Epithelial cell of esophagus (primary cell): Measurements from ENCODE around the gene CEP44.
"Not testable (repeated sequence)": the region's sequence is repeated elsewhere in the genome, so short reads cannot be mapped to it uniquely, and the experiment has no call there.

ENCODE experiments used
- DNase-seq: peaks from one replicate; pipeline ENCODE4 v3.0.0; 2010; ENCODE audit warnings: low read depth
- H3K4me3 ChIP-seq: 2 replicates; pipeline ENCODE4 v1.5.1; 2011; ENCODE audit warnings: mild to moderate bottlenecking, low read length, control low read depth
- TF ChIP-seq, protein P1 (sequence below): IDR thresholded peaks from 2 replicates; pipeline ENCODE4 v1.5.1; 2011; ENCODE audit warnings: low read depth, mild to moderate bottlenecking, low read length, control low read depth, inconsistent platforms; ENCODE audit not compliant: insufficient read depth; ENCODE audit errors: missing control alignments

The CEP44 gene

DNA sequence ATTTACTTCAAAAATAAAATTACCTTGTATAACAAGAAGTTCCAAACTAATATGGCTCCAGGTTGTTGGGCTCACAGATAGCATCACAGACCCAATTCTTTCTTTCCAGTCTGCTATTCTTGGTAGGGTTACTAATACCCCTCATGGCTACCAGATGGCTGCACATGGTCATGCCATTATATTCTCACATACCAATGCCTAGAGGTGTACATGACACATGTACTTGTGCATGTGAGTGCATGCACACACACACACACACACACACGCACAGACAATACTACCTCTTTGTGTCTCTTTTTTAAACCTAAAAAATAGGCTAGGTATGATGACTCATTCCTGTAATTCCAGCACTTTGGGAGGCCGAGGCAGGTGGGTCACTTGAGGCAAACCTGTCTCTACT lies 31.3 kb upstream of the CEP44 start:
- TF ChIP-seq, protein P1, sequence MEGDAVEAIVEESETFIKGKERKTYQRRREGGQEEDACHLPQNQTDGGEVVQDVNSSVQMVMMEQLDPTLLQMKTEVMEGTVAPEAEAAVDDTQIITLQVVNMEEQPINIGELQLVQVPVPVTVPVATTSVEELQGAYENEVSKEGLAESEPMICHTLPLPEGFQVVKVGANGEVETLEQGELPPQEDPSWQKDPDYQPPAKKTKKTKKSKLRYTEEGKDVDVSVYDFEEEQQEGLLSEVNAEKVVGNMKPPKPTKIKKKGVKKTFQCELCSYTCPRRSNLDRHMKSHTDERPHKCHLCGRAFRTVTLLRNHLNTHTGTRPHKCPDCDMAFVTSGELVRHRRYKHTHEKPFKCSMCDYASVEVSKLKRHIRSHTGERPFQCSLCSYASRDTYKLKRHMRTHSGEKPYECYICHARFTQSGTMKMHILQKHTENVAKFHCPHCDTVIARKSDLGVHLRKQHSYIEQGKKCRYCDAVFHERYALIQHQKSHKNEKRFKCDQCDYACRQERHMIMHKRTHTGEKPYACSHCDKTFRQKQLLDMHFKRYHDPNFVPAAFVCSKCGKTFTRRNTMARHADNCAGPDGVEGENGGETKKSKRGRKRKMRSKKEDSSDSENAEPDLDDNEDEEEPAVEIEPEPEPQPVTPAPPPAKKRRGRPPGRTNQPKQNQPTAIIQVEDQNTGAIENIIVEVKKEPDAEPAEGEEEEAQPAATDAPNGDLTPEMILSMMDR = no peak
- DNase-seq = peak; percentile 21
- no peak overlapping the region for H3K4me3 ChIP-seq

DNA sequence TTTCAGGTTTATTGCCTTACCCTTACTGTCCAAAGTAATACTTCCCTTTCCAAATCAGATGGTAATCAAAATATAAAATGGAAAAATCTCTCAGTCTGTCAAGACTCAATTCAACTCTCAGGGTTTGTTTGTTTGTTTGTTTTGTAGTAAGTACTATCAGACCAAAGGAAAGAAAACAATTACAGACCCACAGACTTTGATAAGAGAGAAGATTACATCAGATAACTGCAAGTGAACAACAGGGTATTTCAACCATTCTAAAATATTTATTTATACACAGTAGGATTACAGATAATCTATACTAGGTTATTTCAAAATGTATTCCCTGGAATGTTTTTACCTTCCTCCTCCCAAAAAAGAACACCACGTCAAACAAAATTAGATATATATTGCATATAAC lies 29.1 kb upstream of the CEP44 start:
- TF ChIP-seq, protein P1 = no peak
- no peak for DNase-seq
- no peak overlapping the region for H3K4me3 ChIP-seq

DNA sequence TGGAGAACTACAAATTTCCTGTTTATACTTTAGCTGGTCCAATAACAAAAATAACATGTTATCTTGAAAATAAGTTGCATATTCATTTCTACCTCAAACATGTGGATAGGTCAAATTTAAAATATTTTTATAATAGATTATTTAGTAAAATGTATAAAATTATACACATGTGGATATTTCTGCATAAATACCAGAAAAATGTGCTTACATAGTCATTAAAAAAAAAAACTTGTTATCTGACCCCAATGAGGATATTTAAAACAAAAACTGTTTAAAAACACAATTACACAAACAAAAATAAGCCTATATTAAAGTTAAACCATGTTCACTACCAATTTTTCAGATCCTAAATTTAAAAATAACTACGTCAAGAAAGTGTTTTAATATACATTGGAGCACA lies 28.3 kb upstream of the CEP44 start:
- no peak for DNase-seq
- H3K4me3 ChIP-seq = no peak overlapping the region

DNA sequence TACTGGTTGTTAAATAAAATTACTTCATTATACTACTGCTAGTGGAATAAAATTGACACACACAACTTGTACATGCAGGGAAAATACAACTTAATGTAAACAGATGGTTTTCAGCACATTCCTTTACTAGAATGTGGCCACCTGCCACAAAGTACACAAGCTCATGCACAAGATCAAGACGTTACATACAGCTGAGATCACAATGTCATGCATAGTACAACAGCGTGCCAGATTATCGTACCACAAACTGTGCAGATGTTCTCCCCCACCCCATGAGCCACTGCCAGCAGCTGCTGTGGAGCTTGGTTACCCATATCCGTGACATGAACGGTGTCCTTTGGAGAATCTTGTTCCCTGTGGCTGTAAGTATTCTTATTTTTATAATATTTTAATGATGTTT lies 27.9 kb upstream of the CEP44 start:
- no peak for DNase-seq
- TF ChIP-seq, protein P1 = no peak
- H3K4me3 ChIP-seq = no peak overlapping the region

More for the DNA sequence above, 28.3 kb upstream of the CEP44 start:
- TF ChIP-seq, protein P1 = no peak

DNA sequence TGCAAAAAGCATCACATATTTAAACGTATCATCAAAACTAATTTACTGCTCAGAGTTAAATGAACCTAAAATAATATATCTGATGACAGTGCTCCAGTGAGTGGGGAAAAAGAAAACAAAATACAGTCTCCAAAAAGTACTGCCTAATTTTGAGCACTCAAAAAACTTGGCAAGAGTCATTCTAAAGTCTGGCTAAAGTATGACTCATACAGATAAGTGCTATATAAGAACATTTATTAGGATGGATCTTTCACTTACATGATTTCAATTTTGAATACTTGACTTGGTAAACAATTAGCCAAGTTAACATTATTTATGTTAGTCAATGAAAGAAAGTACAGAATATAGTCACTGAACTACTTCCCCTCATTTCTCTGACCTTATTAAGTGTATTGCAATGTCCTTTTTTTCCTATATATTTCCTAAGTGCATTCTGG lies 27.4 kb upstream of the CEP44 start:
- TF ChIP-seq, protein P1 = no peak
- peak; percentile 7 for DNase-seq
- no peak overlapping the region for H3K4me3 ChIP-seq

DNA sequence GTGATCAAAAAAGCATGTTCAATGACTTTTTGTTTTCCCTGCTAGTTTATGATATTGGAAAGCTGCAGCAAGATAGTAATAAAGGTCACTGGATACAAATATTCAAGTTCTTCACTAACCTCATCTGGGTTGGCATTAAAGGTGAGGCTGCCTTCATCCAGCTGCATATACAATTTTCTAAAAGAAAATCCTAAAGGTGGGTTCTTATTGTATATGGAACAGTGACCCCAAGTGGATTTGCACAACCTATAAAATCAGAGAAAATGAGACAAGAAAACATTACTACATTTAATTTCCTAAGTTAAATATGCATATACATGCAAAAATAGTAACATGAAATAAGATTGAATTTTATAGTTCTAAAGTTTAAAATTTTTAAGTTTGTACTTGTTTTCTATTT lies 24.1 kb upstream of the CEP44 start:
- H3K4me3 ChIP-seq = no peak overlapping the region
- no peak for DNase-seq
- TF ChIP-seq, protein P1 = no peak

DNA sequence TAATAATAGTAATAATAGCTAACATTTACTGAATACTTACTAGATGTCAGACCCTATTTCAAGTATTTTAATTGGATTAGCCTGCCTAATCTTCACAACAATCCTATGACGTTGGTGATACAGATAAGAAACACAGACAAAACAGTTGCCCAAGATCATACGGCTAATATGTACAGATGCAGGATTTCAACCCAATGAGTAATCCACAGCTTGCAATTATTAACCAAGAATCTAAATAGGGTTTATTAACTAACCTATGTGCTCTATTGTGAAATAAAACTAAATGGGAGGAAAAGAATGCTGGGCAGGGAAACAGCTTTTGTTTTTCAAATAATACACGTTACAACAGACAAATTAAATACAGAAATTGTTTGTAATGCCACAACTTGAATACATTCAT lies 23.6 kb upstream of the CEP44 start:
- peak; percentile 88 for DNase-seq
- H3K4me3 ChIP-seq = no peak overlapping the region
- TF ChIP-seq, protein P1 = no peak

DNA sequence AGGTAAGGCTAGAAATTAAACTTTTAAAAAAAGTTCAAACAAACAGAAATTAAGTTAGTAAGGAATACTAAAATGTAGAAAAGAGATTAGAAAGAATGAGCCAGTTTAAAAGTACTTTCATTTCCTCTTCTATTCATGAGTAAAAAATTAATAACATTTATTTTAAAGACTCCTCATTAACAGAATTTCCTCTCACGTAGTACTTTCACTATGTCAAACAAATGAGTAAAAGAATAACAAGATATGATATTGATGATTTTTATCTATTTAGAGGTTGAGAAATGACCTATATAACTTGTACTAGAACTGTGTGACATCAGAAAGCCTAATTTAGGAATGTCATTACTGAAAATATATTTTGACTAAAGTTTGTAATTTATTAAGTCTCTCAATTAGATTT lies 22.3 kb upstream of the CEP44 start:
- not testable (repeated sequence) for DNase-seq, H3K4me3 ChIP-seq
